ENCODE results near the gene RGPD6. TPM values are rescaled to one million over a fixed set of nuclear protein-coding genes. Genes with fewer than 3 reads are reported as not detected.
"Not testable (repeated sequence)": the region's sequence is repeated elsewhere in the genome, so short reads cannot be mapped to it uniquely, and the experiment has no call there.

The RGPD6 gene
- total RNA-seq, 2 experiments from 2014 or later: 84.7 to 96.2 TPM

DNA sequence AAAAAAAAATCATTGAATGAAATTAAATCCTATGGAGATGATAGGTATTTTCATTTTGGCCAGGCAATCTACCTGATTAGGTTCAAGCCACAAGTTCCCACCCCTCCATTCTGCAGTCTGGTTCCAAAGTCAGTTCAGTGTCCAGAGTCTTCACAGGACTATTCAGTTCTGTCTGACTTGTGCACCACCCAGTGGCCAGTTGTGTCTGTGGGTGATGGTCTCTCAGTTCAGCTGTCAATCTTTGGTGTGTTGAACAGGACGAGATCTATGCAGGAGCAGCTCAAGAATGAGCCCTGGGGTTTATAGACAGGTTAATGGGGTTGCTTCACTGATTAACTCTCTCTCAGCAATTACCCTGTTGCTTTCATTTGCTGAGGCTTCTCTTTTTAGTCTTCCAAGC lies 1.4 kb upstream of the RGPD6 start:
- H3K4me1 ChIP-seq (ENCODE audit: insufficient read depth, low read length); POLR2A ChIA-PET; ATAC-seq (ENCODE audit: poor library complexity); H3K36me3 ChIP-seq (ENCODE audit: insufficient read depth, low read length); H3K4me1 Mint-ChIP-seq (ENCODE audit: low read depth); DNase-seq; H3K9me3 ChIP-seq (ENCODE audit: control insufficient read depth in 1 of 2, insufficient read depth in 1 of 2, low read length in 2 of 2); H3K27me3 Mint-ChIP-seq; CTCF ChIA-PET; H3K27me3 ChIP-seq (ENCODE audit: control insufficient read depth in 1 of 2, insufficient read depth in 2 of 2, low read length in 2 of 2); H3K4me3 Mint-ChIP-seq; H3K4me3 ChIP-seq (ENCODE audit: low read length); intact Hi-C loops (cut with DNase I, micrococcal nuclease); H3K27ac Mint-ChIP-seq; H3K9me3 Mint-ChIP-seq; H3K36me3 Mint-ChIP-seq (ENCODE audit: low read depth); H3K27ac ChIP-seq (ENCODE audit: low read depth in 1 of 2, low read length in 2 of 2): not testable (repeated sequence)

GRCh38 chr2:110499755-110500377 lies 77.2 kb downstream of the RGPD6 start:
- DNase-seq; H3K4me3 Mint-ChIP-seq; H3K4me3 ChIP-seq (ENCODE audit: low read length); CTCF ChIA-PET; H3K27ac ChIP-seq (ENCODE audit: low read depth in 1 of 2, low read length in 2 of 2); H3K36me3 Mint-ChIP-seq (ENCODE audit: low read depth); POLR2A ChIA-PET; H3K27me3 ChIP-seq (ENCODE audit: control insufficient read depth in 1 of 2, insufficient read depth in 2 of 2, low read length in 2 of 2); H3K9me3 ChIP-seq (ENCODE audit: control insufficient read depth in 1 of 2, insufficient read depth in 1 of 2, low read length in 2 of 2); H3K27ac Mint-ChIP-seq; H3K27me3 Mint-ChIP-seq; H3K36me3 ChIP-seq (ENCODE audit: insufficient read depth, low read length); intact Hi-C loops (cut with DNase I, micrococcal nuclease); H3K9me3 Mint-ChIP-seq; H3K4me1 Mint-ChIP-seq (ENCODE audit: low read depth); H3K4me1 ChIP-seq (ENCODE audit: insufficient read depth, low read length): not testable (repeated sequence)
- peak; percentile 61 for ATAC-seq (ENCODE audit: poor library complexity)

GRCh38 chr2:110496027-110496426 lies 81.0 kb downstream of the RGPD6 start:
- H3K27me3 Mint-ChIP-seq; H3K4me3 Mint-ChIP-seq; POLR2A ChIA-PET; H3K4me1 Mint-ChIP-seq (ENCODE audit: low read depth); H3K27ac ChIP-seq (ENCODE audit: low read depth in 1 of 2, low read length in 2 of 2); CTCF ChIA-PET; DNase-seq; H3K4me1 ChIP-seq (ENCODE audit: insufficient read depth, low read length); ATAC-seq (ENCODE audit: poor library complexity); intact Hi-C loops (cut with DNase I, micrococcal nuclease); H3K36me3 Mint-ChIP-seq (ENCODE audit: low read depth); H3K36me3 ChIP-seq (ENCODE audit: insufficient read depth, low read length); H3K9me3 ChIP-seq (ENCODE audit: control insufficient read depth in 1 of 2, insufficient read depth in 1 of 2, low read length in 2 of 2); H3K27me3 ChIP-seq (ENCODE audit: control insufficient read depth in 1 of 2, insufficient read depth in 2 of 2, low read length in 2 of 2); H3K27ac Mint-ChIP-seq; H3K9me3 Mint-ChIP-seq; H3K4me3 ChIP-seq (ENCODE audit: low read length): not testable (repeated sequence)

- H3K9me3 ChIP-seq (ENCODE audit: control insufficient read depth in 1 of 2, insufficient read depth in 1 of 2, low read length in 2 of 2); H3K4me3 ChIP-seq (ENCODE audit: low read length); ATAC-seq (ENCODE audit: poor library complexity); H3K36me3 ChIP-seq (ENCODE audit: insufficient read depth, low read length); H3K4me1 ChIP-seq (ENCODE audit: insufficient read depth, low read length); H3K27ac Mint-ChIP-seq; intact Hi-C loops (cut with DNase I, micrococcal nuclease); CTCF ChIA-PET; H3K9me3 Mint-ChIP-seq; H3K4me1 Mint-ChIP-seq (ENCODE audit: low read depth); H3K27me3 ChIP-seq (ENCODE audit: control insufficient read depth in 1 of 2, insufficient read depth in 2 of 2, low read length in 2 of 2); H3K27ac ChIP-seq (ENCODE audit: low read depth in 1 of 2, low read length in 2 of 2); DNase-seq; H3K27me3 Mint-ChIP-seq; H3K36me3 Mint-ChIP-seq (ENCODE audit: low read depth); H3K4me3 Mint-ChIP-seq; POLR2A ChIA-PET: not testable (repeated sequence)
These were observed 82.5 kb downstream of the RGPD6 start for GRCh38 chr2:110494488-110494887.

GRCh38 chr2:110488991-110489390 lies 88.0 kb downstream of the RGPD6 start:
- H3K4me3 ChIP-seq (ENCODE audit: low read length); CTCF ChIA-PET; H3K27me3 Mint-ChIP-seq; POLR2A ChIA-PET; H3K9me3 ChIP-seq (ENCODE audit: control insufficient read depth in 1 of 2, insufficient read depth in 1 of 2, low read length in 2 of 2); H3K27me3 ChIP-seq (ENCODE audit: control insufficient read depth in 1 of 2, insufficient read depth in 2 of 2, low read length in 2 of 2); H3K36me3 Mint-ChIP-seq (ENCODE audit: low read depth); H3K4me1 ChIP-seq (ENCODE audit: insufficient read depth, low read length); DNase-seq; H3K4me3 Mint-ChIP-seq; H3K36me3 ChIP-seq (ENCODE audit: insufficient read depth, low read length); H3K9me3 Mint-ChIP-seq; H3K27ac ChIP-seq (ENCODE audit: low read depth in 1 of 2, low read length in 2 of 2); H3K4me1 Mint-ChIP-seq (ENCODE audit: low read depth); ATAC-seq (ENCODE audit: poor library complexity); H3K27ac Mint-ChIP-seq; intact Hi-C loops (cut with DNase I, micrococcal nuclease): not testable (repeated sequence)

- H3K4me1 ChIP-seq (ENCODE audit: insufficient read depth, low read length); ATAC-seq (ENCODE audit: poor library complexity); H3K36me3 Mint-ChIP-seq (ENCODE audit: low read depth); H3K27me3 Mint-ChIP-seq; DNase-seq; H3K36me3 ChIP-seq (ENCODE audit: insufficient read depth, low read length); H3K27ac Mint-ChIP-seq; H3K9me3 ChIP-seq (ENCODE audit: control insufficient read depth in 1 of 2, insufficient read depth in 1 of 2, low read length in 2 of 2); H3K4me3 Mint-ChIP-seq; H3K27ac ChIP-seq (ENCODE audit: low read depth in 1 of 2, low read length in 2 of 2); H3K9me3 Mint-ChIP-seq; H3K4me3 ChIP-seq (ENCODE audit: low read length); intact Hi-C loops (cut with DNase I, micrococcal nuclease); H3K27me3 ChIP-seq (ENCODE audit: control insufficient read depth in 1 of 2, insufficient read depth in 2 of 2, low read length in 2 of 2); POLR2A ChIA-PET; CTCF ChIA-PET; H3K4me1 Mint-ChIP-seq (ENCODE audit: low read depth): not testable (repeated sequence)
These were observed 94.3 kb downstream of the RGPD6 start for GRCh38 chr2:110482697-110483096.

- intact Hi-C loops (cut with DNase I, micrococcal nuclease); CTCF ChIA-PET; H3K9me3 Mint-ChIP-seq: not testable (repeated sequence)
These were observed 95.8 kb downstream of the RGPD6 start for GRCh38 chr2:110481200-110481599.

More at GRCh38 chr2:110481200-110481599, 95.8 kb downstream of the RGPD6 start:
- H3K4me3 ChIP-seq (ENCODE audit: low read length); DNase-seq; H3K4me1 ChIP-seq (ENCODE audit: insufficient read depth, low read length); H3K9me3 ChIP-seq (ENCODE audit: control insufficient read depth in 1 of 2, insufficient read depth in 1 of 2, low read length in 2 of 2); POLR2A ChIA-PET; H3K36me3 Mint-ChIP-seq (ENCODE audit: low read depth); H3K36me3 ChIP-seq (ENCODE audit: insufficient read depth, low read length); H3K27ac ChIP-seq (ENCODE audit: low read depth in 1 of 2, low read length in 2 of 2); H3K27me3 Mint-ChIP-seq; H3K4me1 Mint-ChIP-seq (ENCODE audit: low read depth); H3K4me3 Mint-ChIP-seq; H3K27me3 ChIP-seq (ENCODE audit: control insufficient read depth in 1 of 2, insufficient read depth in 2 of 2, low read length in 2 of 2); H3K27ac Mint-ChIP-seq: not testable (repeated sequence)
- peak; percentile 41 for ATAC-seq (ENCODE audit: poor library complexity)

Measured in CD4-positive, alpha-beta T cell (primary cell).